HepG2 (cell line): ENCODE data around the gene L3MBTL3. TPM values are rescaled to one million over a fixed set of nuclear protein-coding genes. Genes with fewer than 3 reads are reported as not detected.

Source experiments
- ARID2 ChIP-seq: sonication (generic); formaldehyde crosslinking; IDR thresholded peaks from 2 replicates; pipeline ENCODE4 v1.8.1; 2022; ENCODE audit warnings: mild to moderate bottlenecking, missing genetic modification reagents, borderline replicate concordance
- EED ChIP-seq: sonication (generic); formaldehyde crosslinking; IDR thresholded peaks from 2 replicates; pipeline ENCODE4 v1.5.0; 2020; ENCODE audit warnings: mild to moderate bottlenecking, missing genetic modification reagents
- FOSL2 ChIP-seq: sonication (generic); formaldehyde crosslinking; IDR thresholded peaks from 2 replicates; pipeline ENCODE4 v1.4.0; 2020; ENCODE audit warnings: missing genetic modification reagents
- MZF1 ChIP-seq: sonication (generic); formaldehyde crosslinking; IDR thresholded peaks from 2 replicates; pipeline ENCODE4 v1.8.1; 2023; ENCODE audit warnings: mild to moderate bottlenecking, missing genetic modification reagents, borderline replicate concordance
- RAD21 ChIP-seq: fragments of 450-650 bp; formaldehyde crosslinking; IDR thresholded peaks from 2 replicates; pipeline ENCODE4 v1.5.0; 2020; ENCODE audit warnings: mild to moderate bottlenecking
- RFXAP ChIP-seq: sonication (generic); formaldehyde crosslinking; IDR thresholded peaks from 2 replicates; pipeline ENCODE4 v1.4.0; 2020; ENCODE audit warnings: missing genetic modification reagents, borderline replicate concordance
- SALL2 ChIP-seq: sonication (generic); formaldehyde crosslinking; IDR thresholded peaks from 2 replicates; pipeline ENCODE4 v1.8.1; 2023; ENCODE audit warnings: mild to moderate bottlenecking, missing genetic modification reagents, inconsistent platforms
- ZFY ChIP-seq: sonication (generic); formaldehyde crosslinking; IDR thresholded peaks from 2 replicates; pipeline ENCODE4 v1.4.0; 2020; ENCODE audit warnings: missing genetic modification reagents
- ZNF160 ChIP-seq: sonication (generic); formaldehyde crosslinking; IDR thresholded peaks from 2 replicates; pipeline ENCODE4 v1.8.0; 2022; ENCODE audit warnings: mild to moderate bottlenecking, inconsistent platforms, missing genetic modification reagents
- ZNF337 ChIP-seq: sonication (generic); formaldehyde crosslinking; IDR thresholded peaks from 2 replicates; pipeline ENCODE4 v1.5.1; 2020; ENCODE audit warnings: missing genetic modification reagents, low read depth, mild to moderate bottlenecking, borderline replicate concordance
- polyA plus RNA-seq, 8 experiments: library from polyadenylated mRNA; depleted of rRNA in 3 of 8; stranded (reverse) in 7 of 8; unstranded in 1 of 8; fragments of >200 nt; fragmentation: Illumina TruSeq in 4 of 8; extraction: Trizol in 4 of 8; gene quantifications; 2 replicates each; pipeline versions ENCODE4 v1.2.1 to v1.2.3, GENCODE V29; 2011 to 2016; ENCODE audit warnings: low read depth in 4 of 8, missing spikeins in 1 of 8, mixed read lengths in 1 of 8; ENCODE audit not compliant: insufficient read depth in 1 of 8
- total RNA-seq, 5 experiments: library from RNA; depleted of rRNA; stranded (reverse); fragments of >200 nt; fragmentation: Illumina TruSeq; extraction: Trizol; gene quantifications; 2 replicates each; pipeline ENCODE4 v1.2.3, GENCODE V29; 2016; ENCODE audit warnings: low read depth in 1 of 5
- TF ChIP-seq, protein P1 (sequence below): sonication (generic); formaldehyde crosslinking; IDR thresholded peaks from 2 replicates; pipeline ENCODE4 v1.5.1; 2020; ENCODE audit warnings: missing genetic modification reagents, mild to moderate bottlenecking, borderline replicate concordance
- TF ChIP-seq, protein P2 (sequence below): sonication (generic); formaldehyde crosslinking; IDR thresholded peaks from 2 replicates; pipeline ENCODE4 v1.5.1; 2020; ENCODE audit warnings: mild to moderate bottlenecking, missing genetic modification reagents, borderline replicate concordance

Gene L3MBTL3
- total and polyA plus RNA-seq, 2 of the 13 experiments (the other 11 are each of a cell fraction or from before 2014, with no cell fraction given) = 1.5 to 2.5 TPM

DNA sequence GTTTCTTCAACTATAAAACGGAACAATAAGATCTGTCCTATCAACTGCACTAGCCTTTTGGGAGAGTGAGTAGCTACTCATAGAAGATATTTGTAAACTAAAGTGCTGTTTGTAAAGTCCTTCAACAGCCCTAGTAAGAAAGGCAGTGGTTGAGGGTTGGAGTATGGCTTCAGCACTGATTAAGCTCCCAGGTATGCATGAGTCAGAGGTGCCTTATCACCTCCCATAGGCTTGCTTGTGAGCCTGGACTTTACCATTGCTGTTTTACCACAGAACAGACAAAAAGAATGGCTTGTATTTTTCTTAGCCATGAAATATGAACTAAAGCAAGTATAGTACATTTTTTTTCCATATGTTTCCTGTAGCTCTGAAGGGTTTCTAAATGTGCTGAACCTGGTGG is 160.3 kb downstream of the L3MBTL3 start (continued):
- TF ChIP-seq ARID2 (CRISPR knock-in tag) = no peak
- no peak for TF ChIP-seq EED (CRISPR knock-in tag)
- no peak for TF ChIP-seq RAD21 (CRISPR knock-in tag)
- peak; percentile 90 for TF ChIP-seq FOSL2 (CRISPR knock-in tag)
- TF ChIP-seq ZNF337 = no peak
- TF ChIP-seq, protein P1, sequence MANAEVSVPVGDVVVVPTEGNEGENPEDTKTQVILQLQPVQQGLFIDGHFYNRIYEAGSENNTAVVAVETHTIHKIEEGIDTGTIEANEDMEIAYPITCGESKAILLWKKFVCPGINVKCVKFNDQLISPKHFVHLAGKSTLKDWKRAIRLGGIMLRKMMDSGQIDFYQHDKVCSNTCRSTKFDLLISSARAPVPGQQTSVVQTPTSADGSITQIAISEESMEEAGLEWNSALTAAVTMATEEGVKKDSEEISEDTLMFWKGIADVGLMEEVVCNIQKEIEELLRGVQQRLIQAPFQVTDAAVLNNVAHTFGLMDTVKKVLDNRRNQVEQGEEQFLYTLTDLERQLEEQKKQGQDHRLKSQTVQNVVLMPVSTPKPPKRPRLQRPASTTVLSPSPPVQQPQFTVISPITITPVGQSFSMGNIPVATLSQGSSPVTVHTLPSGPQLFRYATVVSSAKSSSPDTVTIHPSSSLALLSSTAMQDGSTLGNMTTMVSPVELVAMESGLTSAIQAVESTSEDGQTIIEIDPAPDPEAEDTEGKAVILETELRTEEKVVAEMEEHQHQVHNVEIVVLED (CRISPR knock-in tag) = no peak
- TF ChIP-seq ZNF160 = no peak
- TF ChIP-seq ZFY = no peak
- no peak for TF ChIP-seq RFXAP (CRISPR knock-in tag)
- TF ChIP-seq, protein P2, sequence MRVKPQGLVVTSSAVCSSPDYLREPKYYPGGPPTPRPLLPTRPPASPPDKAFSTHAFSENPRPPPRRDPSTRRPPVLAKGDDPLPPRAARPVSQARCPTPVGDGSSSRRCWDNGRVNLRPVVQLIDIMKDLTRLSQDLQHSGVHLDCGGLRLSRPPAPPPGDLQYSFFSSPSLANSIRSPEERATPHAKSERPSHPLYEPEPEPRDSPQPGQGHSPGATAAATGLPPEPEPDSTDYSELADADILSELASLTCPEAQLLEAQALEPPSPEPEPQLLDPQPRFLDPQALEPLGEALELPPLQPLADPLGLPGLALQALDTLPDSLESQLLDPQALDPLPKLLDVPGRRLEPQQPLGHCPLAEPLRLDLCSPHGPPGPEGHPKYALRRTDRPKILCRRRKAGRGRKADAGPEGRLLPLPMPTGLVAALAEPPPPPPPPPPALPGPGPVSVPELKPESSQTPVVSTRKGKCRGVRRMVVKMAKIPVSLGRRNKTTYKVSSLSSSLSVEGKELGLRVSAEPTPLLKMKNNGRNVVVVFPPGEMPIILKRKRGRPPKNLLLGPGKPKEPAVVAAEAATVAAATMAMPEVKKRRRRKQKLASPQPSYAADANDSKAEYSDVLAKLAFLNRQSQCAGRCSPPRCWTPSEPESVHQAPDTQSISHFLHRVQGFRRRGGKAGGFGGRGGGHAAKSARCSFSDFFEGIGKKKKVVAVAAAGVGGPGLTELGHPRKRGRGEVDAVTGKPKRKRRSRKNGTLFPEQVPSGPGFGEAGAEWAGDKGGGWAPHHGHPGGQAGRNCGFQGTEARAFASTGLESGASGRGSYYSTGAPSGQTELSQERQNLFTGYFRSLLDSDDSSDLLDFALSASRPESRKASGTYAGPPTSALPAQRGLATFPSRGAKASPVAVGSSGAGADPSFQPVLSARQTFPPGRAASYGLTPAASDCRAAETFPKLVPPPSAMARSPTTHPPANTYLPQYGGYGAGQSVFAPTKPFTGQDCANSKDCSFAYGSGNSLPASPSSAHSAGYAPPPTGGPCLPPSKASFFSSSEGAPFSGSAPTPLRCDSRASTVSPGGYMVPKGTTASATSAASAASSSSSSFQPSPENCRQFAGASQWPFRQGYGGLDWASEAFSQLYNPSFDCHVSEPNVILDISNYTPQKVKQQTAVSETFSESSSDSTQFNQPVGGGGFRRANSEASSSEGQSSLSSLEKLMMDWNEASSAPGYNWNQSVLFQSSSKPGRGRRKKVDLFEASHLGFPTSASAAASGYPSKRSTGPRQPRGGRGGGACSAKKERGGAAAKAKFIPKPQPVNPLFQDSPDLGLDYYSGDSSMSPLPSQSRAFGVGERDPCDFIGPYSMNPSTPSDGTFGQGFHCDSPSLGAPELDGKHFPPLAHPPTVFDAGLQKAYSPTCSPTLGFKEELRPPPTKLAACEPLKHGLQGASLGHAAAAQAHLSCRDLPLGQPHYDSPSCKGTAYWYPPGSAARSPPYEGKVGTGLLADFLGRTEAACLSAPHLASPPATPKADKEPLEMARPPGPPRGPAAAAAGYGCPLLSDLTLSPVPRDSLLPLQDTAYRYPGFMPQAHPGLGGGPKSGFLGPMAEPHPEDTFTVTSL (CRISPR knock-in tag) = no peak
- TF ChIP-seq MZF1 (CRISPR knock-in tag) = no peak
- TF ChIP-seq SALL2 (CRISPR knock-in tag) = no peak
